Skeletal muscle tissue (tissue), 4 donors: ENCODE results near the gene HP1BP3. TPM values are rescaled to one million over a fixed set of nuclear protein-coding genes. Genes with fewer than 3 reads are reported as not detected.
"Not testable (repeated sequence)": the region's sequence is repeated elsewhere in the genome, so short reads cannot be mapped to it uniquely, and the experiment has no call there.

ENCODE experiments used
- H3K27ac ChIP-seq: one replicate; pipeline ENCODE4 v1.7.0; 2013; ENCODE audit warnings: mild to moderate bottlenecking, low read depth, low read length, inconsistent platforms
- H3K27me3 ChIP-seq, 3 donors: one replicate each; pipeline ENCODE4 v1.7.0; 2013; ENCODE audit warnings: low read length in 3 of 3; ENCODE audit not compliant: control insufficient read depth in 3 of 3, insufficient read depth in 3 of 3
- H3K36me3 ChIP-seq, 3 donors: one replicate each; pipeline ENCODE4 v1.7.0; 2013; ENCODE audit warnings: low read length in 3 of 3; ENCODE audit not compliant: control insufficient read depth in 3 of 3, insufficient read depth in 3 of 3
- H3K4me1 ChIP-seq, 3 donors: one replicate each; pipeline ENCODE4 v1.7.0; 2013; ENCODE audit warnings: low read length in 3 of 3, mild to moderate bottlenecking in 3 of 3; ENCODE audit not compliant: control insufficient read depth in 3 of 3, insufficient read depth in 3 of 3
- H3K4me3 ChIP-seq, 3 donors: one replicate each; pipeline ENCODE4 v1.7.0; 2013; ENCODE audit warnings: low read length in 3 of 3
- H3K9ac ChIP-seq, 3 donors: one replicate each; pipeline ENCODE4 v1.7.0; 2013; ENCODE audit warnings: low read length in 3 of 3, mild to moderate bottlenecking in 3 of 3, moderate library complexity in 2 of 3, low read depth in 1 of 3
- H3K9me3 ChIP-seq, 3 donors: one replicate each; pipeline ENCODE4 v1.7.0; 2013; ENCODE audit warnings: low read length in 3 of 3; ENCODE audit not compliant: control insufficient read depth in 3 of 3
- total RNA-seq: library from RNA; depleted of rRNA; stranded (reverse); fragments of >200 nt; gene quantifications from one replicate; pipeline ENCODE4 v1.2.3, GENCODE V29; 2014
- donor health status: Osteomylitis.

The HP1BP3 gene
- total RNA-seq, 1 donor from 2014 or later: 192 TPM

GRCh38 chr1:20814534-20814871 is 27.4 kb upstream of the HP1BP3 start:
- H3K4me1 ChIP-seq: no peaks in the 10 kb centered on the region
- H3K27ac ChIP-seq: no peak overlapping the region
- no peak overlapping the region for H3K4me3 ChIP-seq
- H3K27me3 ChIP-seq: no peaks in the 10 kb centered on the region
- peaks cover 0 to 11% (median 6%) of the 10 kb centered on the region in 3 donors for H3K36me3 ChIP-seq
- no peak overlapping the region for H3K9ac ChIP-seq
- no peaks in the 10 kb centered on the region for H3K9me3 ChIP-seq

DNA sequence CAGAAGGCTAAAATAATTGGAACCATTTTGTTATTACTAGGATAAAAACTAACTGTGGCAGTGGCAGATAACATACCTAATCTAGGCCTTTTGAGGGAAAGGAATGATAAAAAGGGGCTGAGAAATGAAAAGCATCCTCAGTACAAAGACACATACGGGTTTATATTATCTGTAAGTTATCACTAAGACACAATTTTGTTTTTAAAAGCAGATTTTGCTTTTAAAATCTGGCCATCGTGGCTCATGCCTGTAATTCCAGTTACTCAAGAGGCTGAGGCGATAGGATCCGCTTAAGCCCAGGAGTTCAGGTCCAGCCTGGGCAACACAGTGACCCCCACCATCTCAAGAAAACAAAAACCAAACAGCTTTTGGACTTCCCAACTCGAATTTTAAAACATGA is 24.8 kb upstream of the HP1BP3 start:
- H3K36me3 ChIP-seq: peaks cover 0 to 11% (median 10%) of the 10 kb centered on the region in 3 donors
- H3K4me3 ChIP-seq: no peak overlapping the region
- no peaks in the 10 kb centered on the region for H3K4me1 ChIP-seq
- no peak overlapping the region for H3K27ac ChIP-seq
- no peaks in the 10 kb centered on the region for H3K27me3 ChIP-seq
- H3K9ac ChIP-seq: no peak overlapping the region
- H3K9me3 ChIP-seq: no peaks in the 10 kb centered on the region

GRCh38 chr1:20793236-20793635 is 6.1 kb upstream of the HP1BP3 start:
- no peaks in the 10 kb centered on the region for H3K27me3 ChIP-seq
- H3K4me3 ChIP-seq: no peak overlapping the region
- no peaks in the 10 kb centered on the region for H3K9me3 ChIP-seq
- H3K4me1 ChIP-seq: peaks cover 0 to 2% (median 0%) of the 10 kb centered on the region in 3 donors
- no peaks in the 10 kb centered on the region for H3K36me3 ChIP-seq
- no peak overlapping the region for H3K9ac ChIP-seq
- H3K27ac ChIP-seq: no peak overlapping the region

- Histone ChIP-seq H3K27me3 (no peaks in the 10 kb centered on the region), H3K4me1 (peaks cover 0 to 7% (median 3%) of the 10 kb centered on the region in 3 donors), H3K9me3 (no peaks in the 10 kb centered on the region), H3K27ac (no peak overlapping the region), H3K36me3 (no peaks in the 10 kb centered on the region), H3K4me3 (no peak overlapping the region), H3K9ac (no peak overlapping the region)
Measured at GRCh38 chr1:20792196-20792595, 5.1 kb upstream of the HP1BP3 start.

GRCh38 chr1:20790785-20791184 is 3.7 kb upstream of the HP1BP3 start:
- Histone ChIP-seq H3K9me3 (no peaks in the 10 kb centered on the region), H3K4me3 (no peak overlapping the region), H3K27me3 (no peaks in the 10 kb centered on the region), H3K36me3 (no peaks in the 10 kb centered on the region), H3K27ac (no peak overlapping the region), H3K4me1 (peaks cover 0 to 11% (median 3%) of the 10 kb centered on the region in 3 donors), H3K9ac (no peak overlapping the region)

DNA sequence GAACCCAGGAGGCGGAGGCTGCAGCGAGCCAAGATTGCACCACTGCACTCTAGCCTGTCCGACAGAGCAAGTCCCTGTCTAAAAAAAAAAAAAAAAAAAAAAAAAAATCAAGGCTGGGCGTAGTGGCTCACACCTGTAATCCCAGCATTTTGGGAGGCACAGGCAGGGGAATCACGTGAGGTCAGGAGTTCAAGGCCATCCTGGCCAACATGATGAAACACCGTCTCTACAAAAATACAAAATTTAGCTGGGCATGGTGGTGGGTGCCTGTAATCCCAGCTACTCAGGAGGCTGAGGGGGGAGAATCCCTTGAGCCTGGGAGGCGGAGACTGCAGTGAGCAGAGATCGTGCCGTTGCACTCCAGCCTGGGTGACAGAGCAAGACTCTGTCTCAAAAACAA is 2.5 kb upstream of the HP1BP3 start:
- not testable (repeated sequence) for H3K9me3 ChIP-seq, H3K4me3 ChIP-seq, H3K27ac ChIP-seq, H3K27me3 ChIP-seq, H3K36me3 ChIP-seq, H3K9ac ChIP-seq
- peaks cover 0 to 21% (median 8%) of the 10 kb centered on the region in 3 donors for H3K4me1 ChIP-seq

DNA sequence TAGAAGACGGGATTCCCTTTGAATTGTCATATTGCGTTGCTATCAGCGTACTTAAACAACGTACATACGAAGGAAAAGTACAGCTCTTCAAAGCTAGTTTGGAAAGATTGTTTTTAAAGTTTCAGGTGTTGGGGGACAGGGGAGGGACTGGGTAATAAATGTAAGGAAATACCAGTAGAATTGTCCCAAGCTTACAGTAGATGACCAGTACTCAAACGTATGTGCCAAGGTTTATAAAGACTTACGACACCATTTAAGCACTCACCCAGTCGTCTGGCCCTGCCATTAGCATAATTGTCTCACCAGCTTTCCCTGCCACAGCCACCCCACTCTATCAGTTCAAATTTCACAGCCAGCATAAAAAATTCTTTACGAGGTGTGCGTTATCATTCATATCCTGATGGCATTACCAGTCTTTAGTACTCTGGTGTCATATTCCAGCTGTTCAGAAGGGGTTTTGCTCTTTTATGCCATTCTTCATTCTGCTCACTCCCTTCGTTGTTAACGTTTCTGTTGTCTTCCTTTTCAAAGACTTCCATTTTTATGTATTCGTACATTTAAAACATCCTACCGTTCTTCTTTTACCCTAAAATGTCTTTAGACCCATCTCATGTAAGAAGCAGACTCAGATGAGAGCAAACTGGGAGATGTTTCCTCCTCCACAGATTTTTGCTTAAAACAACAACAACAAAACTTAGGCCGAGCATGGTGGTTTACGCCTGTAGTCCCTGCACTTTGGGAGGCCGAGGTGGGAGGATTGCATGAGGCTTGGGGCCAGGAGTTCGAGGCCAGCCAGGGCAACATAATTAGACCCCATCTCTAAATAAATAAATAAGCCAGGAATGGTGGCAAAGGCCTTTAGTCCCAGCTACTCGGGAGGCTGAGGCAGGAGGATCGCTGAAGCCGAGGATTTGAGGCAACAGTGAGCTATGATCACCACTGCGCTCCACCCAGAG is 1.0 kb upstream of the HP1BP3 start:
- peak overlapping the region; percentile 94 for H3K27ac ChIP-seq
- peak overlapping the region; percentile 85 to 94 (median 93) for H3K9ac ChIP-seq
- H3K4me1 ChIP-seq: peaks cover 0 to 25% (median 8%) of the 10 kb centered on the region in 3 donors
- no peaks in the 10 kb centered on the region for H3K9me3 ChIP-seq
- no peaks in the 10 kb centered on the region for H3K27me3 ChIP-seq
- peak overlapping the region; percentile 74 to 98 (median 96) for H3K4me3 ChIP-seq
- H3K36me3 ChIP-seq: no peaks in the 10 kb centered on the region

GRCh38 chr1:20786253-20787028 is 666 bp downstream of the HP1BP3 start:
- Histone ChIP-seq H3K9ac (peak overlapping the region; percentile 92 to 97 (median 96)), H3K36me3 (no peaks in the 10 kb centered on the region), H3K4me3 (peak overlapping the region; percentile 94 to 98 (median 96)), H3K27me3 (no peaks in the 10 kb centered on the region), H3K9me3 (no peaks in the 10 kb centered on the region), H3K4me1 (peaks cover 0 to 26% (median 8%) of the 10 kb centered on the region in 3 donors), H3K27ac (peak overlapping the region; percentile 94)

GRCh38 chr1:20785907-20786252 is 1.2 kb downstream of the HP1BP3 start:
- peak overlapping the region; percentile 92 to 97 (median 96) for H3K9ac ChIP-seq
- H3K4me1 ChIP-seq: peaks cover 4 to 31% (median 12%) of the 10 kb centered on the region in 3 donors
- no peaks in the 10 kb centered on the region for H3K9me3 ChIP-seq
- peak overlapping the region; percentile 94 to 98 (median 96) for H3K4me3 ChIP-seq
- no peaks in the 10 kb centered on the region for H3K27me3 ChIP-seq
- peak overlapping the region; percentile 94 for H3K27ac ChIP-seq
- H3K36me3 ChIP-seq: no peaks in the 10 kb centered on the region

DNA sequence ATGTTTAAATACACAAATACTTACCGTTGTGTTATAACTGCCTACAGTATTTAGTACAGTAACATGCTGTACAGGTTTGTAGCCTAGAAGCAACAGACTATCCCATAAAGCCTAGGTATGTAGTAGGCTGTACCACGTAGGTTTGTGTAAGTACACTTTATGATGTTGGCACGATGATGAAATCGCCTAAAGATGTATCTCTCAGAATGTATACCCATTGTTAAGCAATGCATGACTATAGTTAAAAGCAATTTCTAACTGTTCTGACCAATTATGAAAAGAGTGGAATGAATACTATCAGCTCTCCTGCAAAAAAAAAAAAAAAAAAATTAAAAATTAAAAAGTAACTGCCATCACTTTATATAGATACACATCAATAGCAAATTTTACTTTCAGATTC is 11.4 kb downstream of the HP1BP3 start:
- Histone ChIP-seq H3K27ac (no peak overlapping the region), H3K36me3 (peaks cover 27 to 59% (median 54%) of the 10 kb centered on the region in 3 donors), H3K4me3 (no peak overlapping the region), H3K9me3 (no peaks in the 10 kb centered on the region), H3K27me3 (no peaks in the 10 kb centered on the region), H3K9ac (no peak overlapping the region), H3K4me1 (peaks cover 0 to 9% (median 6%) of the 10 kb centered on the region in 3 donors)
